Measurements from ENCODE around the gene ATP5ME.

Gene ATP5ME

DNA sequence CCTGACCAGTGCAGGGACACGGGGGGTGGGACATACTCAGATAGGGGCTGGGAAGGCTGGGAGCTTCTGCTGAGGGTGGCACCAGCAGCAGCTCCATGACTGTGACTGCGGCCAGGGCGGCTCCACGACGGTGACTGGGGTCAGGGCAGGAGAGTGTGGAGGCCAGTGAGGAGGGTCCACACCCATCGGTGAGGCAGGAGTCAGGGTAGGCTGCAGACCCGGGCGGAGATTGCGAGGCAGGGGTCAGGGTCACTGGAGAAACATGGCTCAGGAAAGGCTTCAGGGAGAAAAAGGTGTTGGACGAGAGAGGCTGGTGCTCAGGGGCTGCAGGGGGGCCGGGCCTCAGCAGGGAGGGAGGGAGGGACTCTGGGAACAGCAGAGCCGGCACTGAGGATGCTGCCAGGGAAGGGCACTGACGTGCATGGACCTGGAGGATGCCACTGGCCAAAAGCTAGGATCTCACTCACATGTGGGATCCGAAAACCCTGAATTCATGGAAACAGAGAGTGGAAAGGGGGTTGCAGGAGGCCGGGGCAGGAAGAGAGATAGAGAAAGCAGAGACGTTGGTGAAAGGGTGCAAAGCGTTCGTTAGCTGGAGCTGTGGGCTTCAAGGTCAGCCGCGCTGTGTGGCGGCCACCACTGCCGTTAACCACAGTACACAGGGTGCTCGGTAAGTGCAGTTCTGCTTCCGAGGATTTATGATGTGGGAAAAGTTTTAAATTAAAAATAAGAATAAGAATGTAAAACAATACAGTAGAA lies 22.0 kb downstream of the ATP5ME start:
- Histone ChIP-seq H3K27me3 (ENCODE audit: insufficient read depth, poor library complexity, severe bottlenecking) (no peaks in the 10 kb centered on the region), H3K4me3 (replicated peaks; ENCODE audit: insufficient read depth, low read length) (no peak overlapping the region), H3K27ac (replicated peaks) (no peak overlapping the region)
- TF ChIP-seq, protein P1, sequence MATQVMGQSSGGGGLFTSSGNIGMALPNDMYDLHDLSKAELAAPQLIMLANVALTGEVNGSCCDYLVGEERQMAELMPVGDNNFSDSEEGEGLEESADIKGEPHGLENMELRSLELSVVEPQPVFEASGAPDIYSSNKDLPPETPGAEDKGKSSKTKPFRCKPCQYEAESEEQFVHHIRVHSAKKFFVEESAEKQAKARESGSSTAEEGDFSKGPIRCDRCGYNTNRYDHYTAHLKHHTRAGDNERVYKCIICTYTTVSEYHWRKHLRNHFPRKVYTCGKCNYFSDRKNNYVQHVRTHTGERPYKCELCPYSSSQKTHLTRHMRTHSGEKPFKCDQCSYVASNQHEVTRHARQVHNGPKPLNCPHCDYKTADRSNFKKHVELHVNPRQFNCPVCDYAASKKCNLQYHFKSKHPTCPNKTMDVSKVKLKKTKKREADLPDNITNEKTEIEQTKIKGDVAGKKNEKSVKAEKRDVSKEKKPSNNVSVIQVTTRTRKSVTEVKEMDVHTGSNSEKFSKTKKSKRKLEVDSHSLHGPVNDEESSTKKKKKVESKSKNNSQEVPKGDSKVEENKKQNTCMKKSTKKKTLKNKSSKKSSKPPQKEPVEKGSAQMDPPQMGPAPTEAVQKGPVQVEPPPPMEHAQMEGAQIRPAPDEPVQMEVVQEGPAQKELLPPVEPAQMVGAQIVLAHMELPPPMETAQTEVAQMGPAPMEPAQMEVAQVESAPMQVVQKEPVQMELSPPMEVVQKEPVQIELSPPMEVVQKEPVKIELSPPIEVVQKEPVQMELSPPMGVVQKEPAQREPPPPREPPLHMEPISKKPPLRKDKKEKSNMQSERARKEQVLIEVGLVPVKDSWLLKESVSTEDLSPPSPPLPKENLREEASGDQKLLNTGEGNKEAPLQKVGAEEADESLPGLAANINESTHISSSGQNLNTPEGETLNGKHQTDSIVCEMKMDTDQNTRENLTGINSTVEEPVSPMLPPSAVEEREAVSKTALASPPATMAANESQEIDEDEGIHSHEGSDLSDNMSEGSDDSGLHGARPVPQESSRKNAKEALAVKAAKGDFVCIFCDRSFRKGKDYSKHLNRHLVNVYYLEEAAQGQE (IDR thresholded peaks at IDR 0.05; ENCODE audit: insufficient replicate concordance, low read depth), result no peak
- TF ChIP-seq, protein P2, sequence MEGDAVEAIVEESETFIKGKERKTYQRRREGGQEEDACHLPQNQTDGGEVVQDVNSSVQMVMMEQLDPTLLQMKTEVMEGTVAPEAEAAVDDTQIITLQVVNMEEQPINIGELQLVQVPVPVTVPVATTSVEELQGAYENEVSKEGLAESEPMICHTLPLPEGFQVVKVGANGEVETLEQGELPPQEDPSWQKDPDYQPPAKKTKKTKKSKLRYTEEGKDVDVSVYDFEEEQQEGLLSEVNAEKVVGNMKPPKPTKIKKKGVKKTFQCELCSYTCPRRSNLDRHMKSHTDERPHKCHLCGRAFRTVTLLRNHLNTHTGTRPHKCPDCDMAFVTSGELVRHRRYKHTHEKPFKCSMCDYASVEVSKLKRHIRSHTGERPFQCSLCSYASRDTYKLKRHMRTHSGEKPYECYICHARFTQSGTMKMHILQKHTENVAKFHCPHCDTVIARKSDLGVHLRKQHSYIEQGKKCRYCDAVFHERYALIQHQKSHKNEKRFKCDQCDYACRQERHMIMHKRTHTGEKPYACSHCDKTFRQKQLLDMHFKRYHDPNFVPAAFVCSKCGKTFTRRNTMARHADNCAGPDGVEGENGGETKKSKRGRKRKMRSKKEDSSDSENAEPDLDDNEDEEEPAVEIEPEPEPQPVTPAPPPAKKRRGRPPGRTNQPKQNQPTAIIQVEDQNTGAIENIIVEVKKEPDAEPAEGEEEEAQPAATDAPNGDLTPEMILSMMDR (IDR thresholded peaks at IDR 0.05; ENCODE audit: insufficient read depth, low read length), result no peak
- TF ChIP-seq SPI1 (IDR thresholded peaks at IDR 0.05; ENCODE audit: borderline replicate concordance, low read depth), result no peak
- no peak for TF ChIP-seq POLR2AphosphoS5 (IDR thresholded peaks at IDR 0.05; ENCODE audit: low read depth)
- TF ChIP-seq GABPA (IDR thresholded peaks at IDR 0.05; ENCODE audit: low read depth), result no peak
- no peak for DNase-seq (ENCODE audit: low read depth in 1 of 2, low spot score in 1 of 2)

DNA sequence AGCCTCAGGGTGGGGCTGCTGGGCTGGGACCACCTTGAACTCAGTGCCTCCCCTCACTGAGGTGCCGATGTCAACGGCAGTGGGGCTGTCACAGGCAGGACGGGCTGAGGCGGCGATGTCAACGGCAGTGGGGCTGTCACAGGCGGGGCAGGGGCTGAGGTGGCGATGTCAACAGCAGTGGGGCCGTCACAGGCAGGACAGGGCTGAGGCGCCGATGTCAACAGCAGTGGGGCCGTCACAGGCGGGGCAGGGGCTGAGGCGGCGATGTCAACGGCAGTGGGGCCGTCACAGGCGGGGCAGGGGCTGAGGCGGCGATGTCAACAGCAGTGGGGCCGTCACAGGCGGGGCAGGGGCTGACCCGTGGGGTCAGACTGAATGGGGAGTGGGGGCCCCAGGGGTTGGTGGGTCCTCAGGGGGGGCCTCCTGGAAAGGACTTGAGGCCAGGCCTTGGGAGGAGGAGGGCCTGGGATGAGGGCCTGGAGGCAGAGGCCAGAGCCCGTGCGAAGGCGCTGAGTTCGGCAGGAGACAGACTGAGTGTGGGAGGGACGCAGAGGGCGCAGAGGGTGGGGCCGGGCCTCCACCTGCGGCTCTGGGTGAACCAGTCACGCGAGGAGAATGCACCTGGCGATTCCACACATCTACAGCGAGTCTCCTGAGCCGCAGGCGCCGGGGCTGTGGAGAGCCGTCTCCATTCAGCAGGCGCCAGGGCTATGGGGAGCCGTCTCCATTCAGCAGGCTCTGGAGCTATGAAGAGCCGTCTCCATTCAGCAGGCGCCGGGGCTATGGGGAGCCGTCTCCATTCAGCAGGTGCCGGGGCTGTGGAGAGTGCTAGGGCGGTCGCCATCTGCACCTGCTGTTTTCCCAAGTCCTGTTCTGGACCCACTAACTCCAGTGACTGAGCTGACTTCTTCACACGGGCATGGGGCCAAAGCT lies 22.9 kb downstream of the ATP5ME start:
- Histone ChIP-seq H3K27ac (replicated peaks) (no peak overlapping the region), H3K4me3 (replicated peaks; ENCODE audit: insufficient read depth, low read length) (no peak overlapping the region), H3K27me3 (ENCODE audit: insufficient read depth, poor library complexity, severe bottlenecking) (no peaks in the 10 kb centered on the region)
- DNase-seq (ENCODE audit: low read depth in 1 of 2, low spot score in 1 of 2), result no peak
- no peak for TF ChIP-seq SPI1 (IDR thresholded peaks at IDR 0.05; ENCODE audit: borderline replicate concordance, low read depth)
- TF ChIP-seq POLR2AphosphoS5 (IDR thresholded peaks at IDR 0.05; ENCODE audit: low read depth), result no peak
- TF ChIP-seq, protein P2 (IDR thresholded peaks at IDR 0.05; ENCODE audit: insufficient read depth, low read length), result no peak
- TF ChIP-seq GABPA (IDR thresholded peaks at IDR 0.05; ENCODE audit: low read depth), result no peak
- TF ChIP-seq, protein P1 (IDR thresholded peaks at IDR 0.05; ENCODE audit: insufficient replicate concordance, low read depth), result no peak

DNA sequence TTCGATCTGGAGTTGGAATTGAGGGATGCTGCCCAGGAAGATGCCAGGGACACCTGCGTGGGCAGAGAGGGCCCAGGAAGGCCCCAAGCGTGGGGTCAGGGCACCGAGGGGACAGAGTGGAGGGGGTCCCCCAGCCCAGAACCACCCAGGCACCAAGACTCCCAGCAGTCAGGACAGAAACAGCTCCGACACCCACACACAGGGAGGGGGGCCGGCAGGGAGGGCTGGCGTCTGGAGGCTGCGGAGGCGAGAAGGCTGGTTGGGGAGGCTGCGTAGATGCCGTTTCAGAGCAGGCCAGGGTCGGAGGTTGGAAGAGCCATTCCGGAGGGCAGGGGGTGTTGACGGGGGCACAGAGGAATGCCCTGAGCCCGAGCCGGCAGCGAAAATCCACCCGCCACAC lies 23.6 kb downstream of the ATP5ME start:
- Histone ChIP-seq H3K27ac (replicated peaks) (no peak overlapping the region), H3K27me3 (ENCODE audit: insufficient read depth, poor library complexity, severe bottlenecking) (no peaks in the 10 kb centered on the region), H3K4me3 (replicated peaks; ENCODE audit: insufficient read depth, low read length) (no peak overlapping the region)
- TF ChIP-seq, protein P2 (IDR thresholded peaks at IDR 0.05; ENCODE audit: insufficient read depth, low read length), result no peak
- no peak for TF ChIP-seq POLR2AphosphoS5 (IDR thresholded peaks at IDR 0.05; ENCODE audit: low read depth)
- no peak for TF ChIP-seq GABPA (IDR thresholded peaks at IDR 0.05; ENCODE audit: low read depth)
- TF ChIP-seq, protein P1 (IDR thresholded peaks at IDR 0.05; ENCODE audit: insufficient replicate concordance, low read depth), result no peak
- TF ChIP-seq SPI1 (IDR thresholded peaks at IDR 0.05; ENCODE audit: borderline replicate concordance, low read depth), result no peak
- no peak for DNase-seq (ENCODE audit: low read depth in 1 of 2, low spot score in 1 of 2)
